Muscle of back (tissue), 11 donors: ENCODE results near the gene TCF12. TPM values are rescaled to one million over a fixed set of nuclear protein-coding genes. Genes with fewer than 3 reads are reported as not detected.

ENCODE experiments used
- DNase-seq, 3 donors: peaks; one replicate each; pipeline versions ENCODE4 v3.0.0 to v3.0.0-alpha.2; 2013
- polyA plus RNA-seq, 10 donors: library from polyadenylated mRNA; unstranded; fragments of 120-200 nt; gene quantifications; one replicate each; pipeline ENCODE4 v1.2.1, GENCODE V29; 2013; ENCODE audit not compliant: insufficient read length in 10 of 10

TCF12 gene
- polyA plus RNA-seq, 10 donors, result 90.4 to 162 (median 125) TPM

- no peak for DNase-seq
Observed at GRCh38 chr15:57044970-57045369, 126.5 kb downstream of the TCF12 start.

GRCh38 chr15:57045741-57046382, 127.4 kb downstream of the TCF12 start:
- no peak for DNase-seq

- no peak for DNase-seq
Observed at GRCh38 chr15:57048930-57049549, 130.6 kb downstream of the TCF12 start.

GRCh38 chr15:57053470-57053869, 135.0 kb downstream of the TCF12 start:
- DNase-seq, result no peak

GRCh38 chr15:57054204-57054750, 135.8 kb downstream of the TCF12 start:
- no peak for DNase-seq

- DNase-seq, result no peak
Observed at GRCh38 chr15:57056357-57056756, 137.9 kb downstream of the TCF12 start.

- DNase-seq, result no peak
Observed at GRCh38 chr15:57057134-57057930, 138.9 kb downstream of the TCF12 start.

- no peak for DNase-seq
Observed at GRCh38 chr15:57059026-57059660, 140.7 kb downstream of the TCF12 start.

GRCh38 chr15:57060799-57061198, 142.4 kb downstream of the TCF12 start:
- DNase-seq, result peak in 1 of 3 donors; percentile 68

GRCh38 chr15:57061281-57061680, 142.8 kb downstream of the TCF12 start:
- no peak for DNase-seq

- DNase-seq, result no peak
Observed at GRCh38 chr15:57061696-57062095, 143.3 kb downstream of the TCF12 start.

GRCh38 chr15:57064033-57064432, 145.6 kb downstream of the TCF12 start:
- DNase-seq, result no peak

- no peak for DNase-seq
Observed at GRCh38 chr15:57069423-57069822, 151.0 kb downstream of the TCF12 start.

- DNase-seq, result no peak
Observed at GRCh38 chr15:57070674-57071073, 152.2 kb downstream of the TCF12 start.

- DNase-seq, result no peak
Observed at GRCh38 chr15:57079446-57079845, 161.0 kb downstream of the TCF12 start.

GRCh38 chr15:57079931-57080620, 161.6 kb downstream of the TCF12 start:
- DNase-seq, result no peak

- DNase-seq, result peak in 1 of 3 donors; percentile 35
Observed at GRCh38 chr15:57082054-57082728, 163.7 kb downstream of the TCF12 start.

GRCh38 chr15:57084192-57084591, 165.7 kb downstream of the TCF12 start:
- DNase-seq, result no peak

GRCh38 chr15:57085267-57085666, 166.8 kb downstream of the TCF12 start:
- DNase-seq, result no peak

GRCh38 chr15:57086857-57087427, 168.5 kb downstream of the TCF12 start:
- no peak for DNase-seq
